ENCODE measurements around the gene SKI.

The SKI gene

DNA sequence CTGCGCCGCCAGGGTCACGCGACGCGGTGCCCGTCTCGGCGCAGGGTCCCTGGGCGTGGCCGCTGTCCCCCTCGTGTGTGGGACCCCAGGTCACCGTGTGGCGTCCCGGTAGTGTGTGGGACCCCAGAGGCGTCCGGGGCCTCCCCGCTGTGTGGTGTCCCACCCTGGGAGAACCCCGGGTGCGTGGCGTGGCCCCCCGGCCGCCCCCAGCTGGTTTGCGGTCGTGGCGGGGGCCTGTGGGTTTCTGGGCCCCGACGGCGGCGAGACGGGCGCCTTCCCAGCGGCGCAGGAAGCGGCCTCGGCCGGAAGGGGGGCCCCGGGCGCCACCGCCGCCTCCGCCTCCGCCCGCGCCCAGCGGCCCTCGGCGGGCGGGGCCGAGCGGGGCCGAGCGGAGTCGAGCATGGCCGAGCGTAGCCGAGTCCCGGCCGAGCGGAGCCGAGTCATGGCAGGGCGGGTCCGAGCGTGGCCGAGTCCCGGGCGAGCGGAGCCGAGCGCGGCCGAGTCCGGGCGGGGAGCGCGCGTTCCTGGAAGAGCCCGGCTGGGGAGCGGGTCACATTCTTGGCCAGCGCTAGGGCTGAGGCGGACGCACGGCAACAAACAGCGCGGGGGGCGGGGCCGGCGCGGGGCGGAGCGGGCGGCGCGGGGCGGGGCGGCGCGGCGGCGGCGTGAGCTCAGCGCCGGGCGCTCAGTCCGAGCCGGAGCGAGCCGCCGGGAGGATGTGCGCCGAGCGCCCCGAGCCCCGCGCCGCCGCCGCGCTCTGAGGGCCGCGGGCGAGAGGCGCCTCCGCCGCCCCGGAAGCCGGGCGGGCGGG is 568 bp upstream of the SKI start:
- no peak overlapping the region for H3K4me3 ChIP-seq (ENCODE audit: low read depth, low read length)
- DNase-seq (ENCODE audit: low read depth) = peak; percentile 95
- TF ChIP-seq, protein P1, sequence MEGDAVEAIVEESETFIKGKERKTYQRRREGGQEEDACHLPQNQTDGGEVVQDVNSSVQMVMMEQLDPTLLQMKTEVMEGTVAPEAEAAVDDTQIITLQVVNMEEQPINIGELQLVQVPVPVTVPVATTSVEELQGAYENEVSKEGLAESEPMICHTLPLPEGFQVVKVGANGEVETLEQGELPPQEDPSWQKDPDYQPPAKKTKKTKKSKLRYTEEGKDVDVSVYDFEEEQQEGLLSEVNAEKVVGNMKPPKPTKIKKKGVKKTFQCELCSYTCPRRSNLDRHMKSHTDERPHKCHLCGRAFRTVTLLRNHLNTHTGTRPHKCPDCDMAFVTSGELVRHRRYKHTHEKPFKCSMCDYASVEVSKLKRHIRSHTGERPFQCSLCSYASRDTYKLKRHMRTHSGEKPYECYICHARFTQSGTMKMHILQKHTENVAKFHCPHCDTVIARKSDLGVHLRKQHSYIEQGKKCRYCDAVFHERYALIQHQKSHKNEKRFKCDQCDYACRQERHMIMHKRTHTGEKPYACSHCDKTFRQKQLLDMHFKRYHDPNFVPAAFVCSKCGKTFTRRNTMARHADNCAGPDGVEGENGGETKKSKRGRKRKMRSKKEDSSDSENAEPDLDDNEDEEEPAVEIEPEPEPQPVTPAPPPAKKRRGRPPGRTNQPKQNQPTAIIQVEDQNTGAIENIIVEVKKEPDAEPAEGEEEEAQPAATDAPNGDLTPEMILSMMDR (IDR thresholded peaks at IDR 0.05; ENCODE audit: low read depth, low read length) = no peak
- TF ChIP-seq POLR2A (IDR thresholded peaks at IDR 0.05; ENCODE audit: extremely low read depth, insufficient read length) = peak; percentile 56

DNA sequence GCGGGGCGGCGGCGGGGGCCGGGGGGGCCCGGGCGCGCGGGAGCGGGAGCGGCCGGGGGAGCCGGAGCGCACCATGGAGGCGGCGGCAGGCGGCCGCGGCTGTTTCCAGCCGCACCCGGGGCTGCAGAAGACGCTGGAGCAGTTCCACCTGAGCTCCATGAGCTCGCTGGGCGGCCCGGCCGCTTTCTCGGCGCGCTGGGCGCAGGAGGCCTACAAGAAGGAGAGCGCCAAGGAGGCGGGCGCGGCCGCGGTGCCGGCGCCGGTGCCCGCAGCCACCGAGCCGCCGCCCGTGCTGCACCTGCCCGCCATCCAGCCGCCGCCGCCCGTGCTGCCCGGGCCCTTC is 546 bp downstream of the SKI start:
- TF ChIP-seq MYC (IDR thresholded peaks at IDR 0.05; ENCODE audit: low read depth, low read length) (no peak), POLR2A (IDR thresholded peaks at IDR 0.05; ENCODE audit: extremely low read depth, insufficient read length) (no peak)
- TF ChIP-seq, protein P2, sequence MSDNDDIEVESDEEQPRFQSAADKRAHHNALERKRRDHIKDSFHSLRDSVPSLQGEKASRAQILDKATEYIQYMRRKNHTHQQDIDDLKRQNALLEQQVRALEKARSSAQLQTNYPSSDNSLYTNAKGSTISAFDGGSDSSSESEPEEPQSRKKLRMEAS (IDR thresholded peaks at IDR 0.05; ENCODE audit: low read depth, low read length) = no peak
- TF ChIP-seq, protein P1 (IDR thresholded peaks at IDR 0.05; ENCODE audit: low read depth, low read length) = no peak
- peak overlapping the region; percentile 64 for H3K4me3 ChIP-seq (ENCODE audit: low read depth, low read length)
- DNase-seq (ENCODE audit: low read depth) = peak; percentile 56

DNA sequence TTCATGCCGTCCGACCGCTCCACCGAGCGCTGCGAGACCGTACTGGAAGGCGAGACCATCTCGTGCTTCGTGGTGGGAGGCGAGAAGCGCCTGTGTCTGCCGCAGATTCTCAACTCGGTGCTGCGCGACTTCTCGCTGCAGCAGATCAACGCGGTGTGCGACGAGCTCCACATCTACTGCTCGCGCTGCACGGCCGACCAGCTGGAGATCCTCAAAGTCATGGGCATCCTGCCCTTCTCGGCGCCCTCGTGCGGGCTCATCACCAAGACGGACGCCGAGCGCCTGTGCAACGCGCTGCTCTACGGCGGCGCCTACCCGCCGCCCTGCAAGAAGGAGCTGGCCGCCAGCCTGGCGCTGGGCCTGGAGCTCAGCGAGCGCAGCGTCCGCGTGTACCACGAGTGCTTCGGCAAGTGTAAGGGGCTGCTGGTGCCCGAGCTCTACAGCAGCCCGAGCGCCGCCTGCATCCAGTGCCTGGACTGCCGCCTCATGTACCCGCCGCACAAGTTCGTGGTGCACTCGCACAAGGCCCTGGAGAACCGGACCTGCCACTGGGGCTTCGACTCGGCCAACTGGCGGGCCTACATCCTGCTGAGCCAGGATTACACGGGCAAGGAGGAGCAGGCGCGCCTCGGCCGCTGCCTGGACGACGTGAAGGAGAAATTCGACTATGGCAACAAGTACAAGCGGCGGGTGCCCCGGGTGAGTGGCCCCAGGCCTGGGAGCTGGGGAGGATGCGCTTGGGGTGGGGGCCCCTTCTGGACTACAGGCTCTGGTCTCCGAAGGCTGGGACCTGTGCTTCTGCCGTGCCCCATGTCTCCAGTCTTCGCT is 1.1 kb downstream of the SKI start:
- peak overlapping the region; percentile 64 for H3K4me3 ChIP-seq (ENCODE audit: low read depth, low read length)
- peak; percentile 85 for DNase-seq (ENCODE audit: low read depth)
- TF ChIP-seq, protein P1 (IDR thresholded peaks at IDR 0.05; ENCODE audit: low read depth, low read length) = peak; percentile 4
- no peak for TF ChIP-seq POLR2A (IDR thresholded peaks at IDR 0.05; ENCODE audit: extremely low read depth, insufficient read length)
- TF ChIP-seq, protein P2 (IDR thresholded peaks at IDR 0.05; ENCODE audit: low read depth, low read length) = peak; percentile 23; the same call in 1 of the 2 replicates
- TF ChIP-seq MYC (IDR thresholded peaks at IDR 0.05; ENCODE audit: low read depth, low read length) = peak; percentile 7; the same call in 1 of the 2 replicates

DNA sequence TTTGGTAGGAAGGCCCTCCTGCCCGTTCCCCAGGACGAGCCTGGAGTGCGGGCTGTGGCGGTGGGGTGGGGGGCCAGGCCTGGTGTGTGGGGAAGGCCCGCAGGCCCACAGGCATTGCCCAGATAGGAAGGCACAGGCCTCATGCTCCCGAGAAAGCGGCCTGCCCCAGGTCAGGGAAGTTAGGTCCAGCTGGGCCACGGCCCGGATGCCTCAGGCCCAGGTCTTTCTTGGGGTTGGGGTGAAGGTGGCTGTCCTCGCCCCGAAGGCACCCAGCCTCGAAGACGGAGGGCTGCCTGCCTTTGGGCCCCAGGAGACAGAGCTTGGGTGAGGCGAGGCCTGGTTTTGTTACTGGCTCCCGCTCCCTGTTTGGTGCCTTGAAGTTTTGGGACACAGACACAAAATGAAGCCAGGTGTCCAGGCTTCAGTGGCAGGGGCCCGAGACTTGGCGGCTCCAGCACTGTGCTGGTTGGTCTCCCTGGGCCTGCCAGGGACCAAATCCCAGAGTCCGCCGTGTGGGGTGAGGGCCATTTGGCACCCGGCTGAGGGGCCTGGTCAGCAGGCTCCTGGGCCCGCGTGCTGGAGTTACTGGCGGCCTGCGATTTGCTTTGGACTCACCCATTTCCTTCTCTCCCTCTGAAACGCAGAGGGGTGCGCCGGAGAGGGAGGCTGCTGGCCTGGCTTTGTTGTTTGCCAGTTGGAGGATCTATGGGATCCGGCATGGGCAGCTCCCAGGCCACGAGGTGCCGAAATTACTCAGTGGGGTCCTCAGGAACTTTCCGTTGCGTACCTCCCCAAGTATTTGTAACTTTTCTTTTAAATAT is 2.0 kb downstream of the SKI start:
- TF ChIP-seq, protein P2 (IDR thresholded peaks at IDR 0.05; ENCODE audit: low read depth, low read length) = 0 out of 2 replicates have a peak, but pooled peaks have one; percentile 10
- TF ChIP-seq, protein P1 (IDR thresholded peaks at IDR 0.05; ENCODE audit: low read depth, low read length) = no peak
- TF ChIP-seq POLR2A (IDR thresholded peaks at IDR 0.05; ENCODE audit: extremely low read depth, insufficient read length) (no peak), MYC (IDR thresholded peaks at IDR 0.05; ENCODE audit: low read depth, low read length) (no peak; the same call in 1 of the 2 replicates)
- H3K4me3 ChIP-seq (ENCODE audit: low read depth, low read length) = peak overlapping the region; percentile 64
- no peak for DNase-seq (ENCODE audit: low read depth)

DNA sequence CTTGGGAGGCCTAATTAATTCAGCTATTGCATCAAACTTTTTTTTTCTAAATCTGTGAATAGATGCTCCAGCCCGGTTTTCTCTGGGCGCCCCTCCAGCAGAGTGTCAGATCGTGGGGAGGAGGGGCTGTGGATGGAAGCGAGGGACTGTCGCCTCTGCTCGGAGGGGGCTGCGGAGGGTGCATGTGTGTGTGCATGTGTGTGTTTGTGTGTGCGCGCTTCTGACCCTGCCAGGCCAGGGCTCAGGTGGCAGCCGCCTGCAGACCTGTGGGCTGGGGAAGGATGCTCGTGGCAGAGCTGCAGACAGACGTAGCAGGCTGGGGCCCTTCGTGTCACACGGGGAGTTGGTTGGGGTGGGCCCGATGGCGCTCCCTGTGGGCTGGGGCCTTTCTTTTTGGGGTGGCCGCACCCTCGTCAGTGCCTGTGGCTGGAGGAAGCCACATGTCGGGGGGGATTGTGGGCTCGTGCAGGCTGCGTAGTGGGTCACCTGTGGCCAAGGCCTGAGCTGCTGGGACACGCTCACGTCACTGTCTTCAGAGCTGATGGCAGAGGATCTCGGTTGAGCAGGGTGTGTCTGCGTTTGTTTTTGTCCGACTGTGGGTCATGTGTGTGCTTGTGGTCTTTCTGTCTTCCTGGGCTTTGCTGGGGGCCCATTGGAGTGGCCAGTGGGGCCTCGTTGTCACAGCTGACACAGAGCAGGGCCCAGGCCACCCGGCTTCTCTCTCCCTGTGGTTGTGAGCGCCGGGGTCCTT is 2.8 kb downstream of the SKI start:
- TF ChIP-seq POLR2A (IDR thresholded peaks at IDR 0.05; ENCODE audit: extremely low read depth, insufficient read length) (no peak), MYC (IDR thresholded peaks at IDR 0.05; ENCODE audit: low read depth, low read length) (no peak)
- TF ChIP-seq, protein P2 (IDR thresholded peaks at IDR 0.05; ENCODE audit: low read depth, low read length) = peak; percentile 35; the same call in 1 of the 2 replicates
- TF ChIP-seq, protein P1 (IDR thresholded peaks at IDR 0.05; ENCODE audit: low read depth, low read length) = no peak
- H3K4me3 ChIP-seq (ENCODE audit: low read depth, low read length) = peak overlapping the region; percentile 64
- no peak for DNase-seq (ENCODE audit: low read depth)
